Measurements from ENCODE around the gene RPS27A.
A peak's percentile ranks its signal among the peaks of the same experiment; 100 is the strongest.
"Not testable (repeated sequence)": the region's sequence is repeated elsewhere in the genome, so short reads cannot be mapped to it uniquely, and the experiment has no call there.

Gene RPS27A

DNA sequence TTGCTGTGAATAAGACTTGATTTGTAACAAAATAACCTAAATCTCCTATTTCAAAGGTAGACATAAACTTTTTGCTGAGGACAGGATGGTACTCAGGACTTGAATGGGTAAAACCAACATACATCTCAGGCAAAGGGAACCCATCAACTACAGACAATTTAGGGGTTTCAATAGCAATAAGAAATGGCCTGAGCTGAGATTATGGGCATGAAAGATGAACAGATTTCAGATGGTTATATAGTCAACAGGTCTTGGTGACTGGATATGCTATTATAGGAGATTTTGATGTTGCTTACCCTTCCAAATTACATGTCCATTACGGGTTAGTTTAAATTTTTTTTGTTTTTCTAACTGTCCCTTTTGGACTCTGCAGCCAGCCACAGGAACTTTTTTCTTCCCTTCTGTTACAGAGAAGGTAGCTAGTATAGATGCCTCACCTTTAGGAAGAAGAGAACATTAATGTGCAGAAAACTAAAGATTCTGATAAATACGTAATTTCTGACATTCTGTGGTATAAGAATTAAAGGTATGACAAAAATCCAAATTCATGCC lies 4.6 kb downstream of the RPS27A start:
- DNase-seq (ENCODE audit: low read depth in 3 of 3, low spot score in 1 of 3), result no peak

DNA sequence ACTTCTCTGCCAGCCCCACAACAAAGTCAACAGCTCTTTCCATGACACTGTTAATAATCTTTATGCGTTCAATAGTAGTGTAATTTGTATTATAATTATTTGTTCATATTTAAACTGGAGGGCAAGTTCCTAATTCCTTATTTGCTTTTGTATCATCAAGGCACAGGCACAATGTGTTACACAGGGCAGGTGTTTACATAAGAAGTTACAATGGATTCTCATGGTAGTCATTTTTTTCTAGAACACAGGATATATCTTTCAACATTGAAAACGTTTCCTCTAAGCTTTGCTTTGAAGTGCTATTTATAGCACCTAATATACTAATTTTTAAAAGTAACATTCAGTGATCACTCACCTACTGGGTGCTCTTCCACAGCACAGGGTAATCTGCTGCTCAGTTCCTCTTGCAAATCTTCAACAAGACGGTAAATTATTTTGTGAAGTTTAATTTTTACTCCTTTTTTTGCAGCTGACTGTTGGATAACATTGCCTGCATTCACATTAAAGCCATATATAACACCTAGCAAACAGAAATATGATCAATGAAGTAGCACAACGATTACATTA lies 7.3 kb downstream of the RPS27A start:
- DNase-seq (ENCODE audit: low read depth in 3 of 3, low spot score in 1 of 3), result no peak

DNA sequence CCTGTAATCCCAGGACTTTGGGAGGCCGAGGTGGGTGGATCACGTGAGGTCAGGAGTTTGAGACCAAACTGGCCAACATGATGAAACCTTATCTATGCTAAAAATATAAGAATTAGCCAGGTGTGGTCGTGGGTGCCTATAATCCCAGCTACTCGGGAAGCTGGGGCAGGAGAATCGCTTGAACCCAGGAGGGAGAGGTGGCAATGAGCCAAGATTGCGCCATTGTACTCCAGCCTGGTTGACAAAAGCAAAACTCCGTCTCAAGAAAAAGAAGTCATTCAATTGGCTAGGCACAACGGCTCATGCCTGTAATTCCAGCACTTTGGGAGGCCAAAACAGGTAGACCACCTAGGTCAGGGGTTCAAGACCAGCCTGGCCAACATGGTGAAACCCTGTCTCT lies 9.1 kb downstream of the RPS27A start:
- DNase-seq (ENCODE audit: low read depth in 3 of 3, low spot score in 1 of 3), result not testable (repeated sequence)

DNA sequence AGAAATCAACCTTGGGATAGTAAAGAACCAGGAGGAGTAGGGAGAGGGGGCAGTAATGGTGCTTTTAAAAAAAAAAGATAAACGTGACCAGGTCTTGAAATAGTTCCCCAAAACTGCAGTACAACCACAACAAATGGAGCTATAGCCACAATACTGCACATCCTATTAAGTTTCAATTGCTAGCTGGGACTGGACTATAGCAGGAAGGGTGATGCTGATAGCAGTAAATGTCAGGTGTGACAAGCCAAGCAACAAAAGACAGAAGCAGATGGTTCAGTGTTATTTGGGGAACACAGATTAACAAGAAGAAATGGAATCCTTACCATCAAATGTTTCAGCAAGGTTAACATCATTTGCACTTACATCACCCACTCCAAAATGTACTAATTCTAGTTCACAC lies 10.1 kb downstream of the RPS27A start:
- DNase-seq (ENCODE audit: low read depth in 3 of 3, low spot score in 1 of 3), result no peak

DNA sequence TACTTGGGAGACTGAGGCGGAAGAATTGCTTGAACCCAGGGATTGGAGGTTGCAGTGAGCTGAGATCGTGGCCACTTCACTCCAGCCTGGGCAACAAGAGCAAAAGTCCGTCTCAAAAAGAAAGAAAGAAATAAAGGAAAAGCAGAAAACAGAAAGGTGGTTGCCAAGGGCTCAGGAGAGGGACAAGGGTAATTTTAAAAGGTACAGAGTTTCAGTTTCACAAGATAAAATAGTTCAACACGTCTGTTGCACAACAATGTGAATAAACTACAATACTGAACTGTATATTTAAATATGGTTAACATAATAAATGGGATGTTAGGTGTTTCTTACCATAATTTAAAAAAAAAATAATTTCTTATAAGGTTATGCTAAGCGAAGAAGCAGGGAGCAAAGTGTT lies 12.9 kb downstream of the RPS27A start:
- no peak for DNase-seq (ENCODE audit: low read depth in 3 of 3, low spot score in 1 of 3)

DNA sequence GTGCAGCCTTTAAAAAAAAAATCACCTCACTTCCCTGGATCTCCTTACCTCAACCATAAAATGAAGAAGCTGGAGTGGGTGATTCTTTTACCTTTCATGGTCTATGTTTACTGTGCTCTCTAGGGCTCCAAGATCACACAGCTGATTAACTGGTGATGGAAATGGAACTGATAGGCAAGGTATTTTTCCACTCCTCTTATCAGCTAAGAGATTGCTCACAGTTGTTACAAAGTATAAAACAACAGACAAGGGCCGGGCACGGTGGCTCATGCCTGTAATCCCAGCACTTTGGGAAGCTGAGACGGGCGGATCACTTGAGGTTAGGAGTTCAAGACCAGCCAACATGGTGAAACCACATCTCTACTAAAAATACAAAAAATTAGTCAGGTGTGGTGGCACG lies 14.5 kb downstream of the RPS27A start:
- no peak for DNase-seq (ENCODE audit: low read depth in 3 of 3, low spot score in 1 of 3)

DNA sequence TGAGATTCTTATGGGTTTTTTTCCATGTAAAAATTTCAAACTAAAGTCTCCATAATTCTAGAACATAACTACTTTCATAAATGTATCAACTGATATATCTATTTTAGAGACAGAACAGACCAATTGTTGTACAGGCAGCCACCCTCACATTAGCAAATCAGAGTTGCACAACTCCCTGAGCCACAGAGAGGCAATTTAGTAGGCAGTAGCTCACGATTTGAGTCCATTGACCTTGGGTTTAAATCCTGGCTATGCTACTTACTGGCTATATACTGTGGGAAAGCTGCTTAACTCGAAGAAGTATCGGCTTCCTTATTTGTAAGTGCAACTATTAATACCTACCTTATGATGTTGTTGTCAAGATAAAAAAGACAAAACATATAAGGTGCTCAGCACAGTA lies 20.3 kb downstream of the RPS27A start:
- DNase-seq (ENCODE audit: low read depth in 3 of 3, low spot score in 1 of 3), result no peak

DNA sequence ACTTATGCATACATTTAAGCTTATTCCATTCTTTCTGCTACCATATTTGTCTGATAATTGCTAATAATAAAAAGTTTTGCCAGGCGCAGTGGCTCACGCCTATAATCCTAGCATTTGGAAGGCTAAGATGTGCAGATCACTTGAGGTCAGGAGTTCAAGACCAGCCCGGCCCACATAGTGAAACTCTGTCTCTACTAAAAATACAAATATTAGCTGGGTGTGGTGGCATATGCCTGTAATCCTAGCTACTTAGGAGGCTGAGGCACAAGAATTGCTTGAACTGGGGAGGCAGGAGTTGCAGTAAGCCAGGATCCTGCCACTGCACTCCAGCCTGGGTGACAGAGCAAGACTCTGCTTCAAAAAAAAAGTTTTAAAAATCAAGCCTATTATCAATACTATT lies 27.1 kb downstream of the RPS27A start:
- DNase-seq (ENCODE audit: low read depth in 3 of 3, low spot score in 1 of 3), result not testable (repeated sequence)

DNA sequence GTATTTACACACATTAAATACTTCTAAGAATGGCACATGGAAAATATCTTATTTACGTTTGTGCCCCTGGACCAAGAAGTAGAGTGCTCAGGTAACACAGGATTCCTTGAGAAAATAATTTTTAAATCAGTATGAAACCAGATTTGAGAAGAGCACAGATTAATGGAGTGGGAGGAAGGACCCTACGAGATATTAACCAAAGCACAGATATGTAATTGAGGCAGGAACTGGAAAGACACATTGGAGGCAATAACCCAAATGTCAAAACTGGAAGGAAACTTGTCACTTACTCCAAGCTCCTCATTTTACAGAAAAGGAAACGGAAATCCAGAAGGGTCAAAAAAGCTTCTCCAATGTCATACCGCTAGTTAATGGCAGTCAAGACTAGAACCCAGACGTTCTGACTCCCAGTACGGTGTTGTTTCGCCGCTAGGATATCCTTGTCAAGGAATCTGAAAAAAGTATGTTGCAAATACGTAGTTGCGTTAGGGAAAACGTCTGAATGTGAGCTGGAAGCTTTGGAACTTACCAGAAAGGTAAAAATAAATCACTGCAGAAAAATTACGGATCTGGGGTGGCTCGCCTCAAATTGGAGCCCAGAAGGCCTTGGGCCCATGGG lies 35.9 kb downstream of the RPS27A start:
- no peak for DNase-seq (ENCODE audit: low read depth in 3 of 3, low spot score in 1 of 3)

DNA sequence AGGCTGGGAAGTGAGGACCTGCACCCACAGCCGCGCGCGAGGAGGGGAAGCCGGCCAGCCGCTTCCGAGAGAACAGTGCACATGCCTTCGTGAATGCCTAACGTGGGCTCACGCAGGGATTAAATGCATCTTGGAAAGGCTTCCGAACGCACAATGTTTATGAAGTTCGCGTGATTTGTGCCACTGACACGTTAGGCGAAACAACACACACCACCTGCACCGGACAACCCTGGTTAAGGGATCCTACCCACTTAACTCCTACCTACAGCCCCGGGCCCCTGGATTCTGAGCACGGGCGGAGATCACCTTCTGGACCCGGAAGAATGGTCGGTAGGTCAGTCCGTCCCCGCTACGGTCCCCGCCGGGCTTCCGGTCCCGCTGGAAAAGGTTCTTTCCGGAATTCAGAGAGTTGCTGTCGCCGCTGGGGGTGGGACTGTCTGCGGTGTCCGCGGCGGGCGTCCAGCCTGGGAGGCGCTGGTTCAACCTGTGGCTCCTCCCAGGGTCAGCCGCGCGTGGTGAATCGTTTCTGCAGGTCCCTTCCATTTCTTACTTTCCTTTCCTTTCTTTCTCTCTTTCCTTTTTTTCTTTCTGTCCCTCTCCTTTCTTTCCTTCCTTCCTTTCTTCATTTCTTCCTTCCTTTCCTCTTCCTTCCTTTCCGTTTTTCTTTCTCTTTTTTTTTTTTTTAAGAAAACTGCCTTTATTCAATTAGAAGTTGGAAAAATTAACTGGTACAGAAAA lies 36.6 kb downstream of the RPS27A start, which contains the start of gene MTIF2:
MTIF2 (minus strand) TSS at position 325 of the 738 bp plus-strand sequence. CDS start 5,373 bp downstream, outside the sequence.
- peak; percentile 67 to 80 (median 67) for DNase-seq (ENCODE audit: low read depth in 3 of 3, low spot score in 1 of 3)

DNA sequence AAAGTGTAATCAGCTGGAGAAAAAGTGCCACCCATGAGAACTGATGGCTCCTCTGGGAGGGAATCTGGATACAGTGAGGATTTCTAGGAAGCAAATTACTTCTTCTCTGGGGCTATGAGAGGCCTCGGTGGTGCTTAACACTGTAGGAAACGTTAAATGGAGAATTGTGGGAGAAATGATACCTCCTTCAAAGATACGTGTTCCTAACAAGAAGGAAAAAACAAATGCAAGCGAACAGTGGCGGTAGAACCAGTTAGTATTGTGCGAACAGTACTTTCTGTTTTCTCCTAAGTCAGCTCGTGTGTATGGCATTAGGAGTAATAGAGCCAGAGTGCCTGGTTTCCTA lies 37.1 kb downstream of the RPS27A start:
- no peak for DNase-seq (ENCODE audit: low read depth in 3 of 3, low spot score in 1 of 3)

DNA sequence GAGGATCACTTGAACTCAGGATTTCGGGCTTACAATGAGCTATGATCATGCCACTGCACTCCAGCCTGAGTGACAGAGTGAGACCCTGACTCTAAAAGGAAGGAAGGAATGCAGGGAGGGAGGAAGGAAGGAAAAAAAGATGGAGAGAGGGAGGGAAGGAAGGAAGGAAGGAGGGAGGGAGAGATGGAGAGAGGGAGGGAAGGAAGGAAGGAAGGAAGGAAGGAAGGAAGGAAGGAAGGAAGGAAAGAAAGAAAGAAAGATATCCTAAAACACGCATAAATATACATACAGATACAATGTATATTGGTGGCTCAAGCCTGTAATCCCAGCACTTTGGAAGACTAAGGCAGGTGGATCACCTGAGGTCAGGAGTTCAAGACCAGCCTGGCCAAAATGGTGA lies 41.9 kb downstream of the RPS27A start:
- DNase-seq (ENCODE audit: low read depth in 3 of 3, low spot score in 1 of 3), result not testable (repeated sequence)

DNA sequence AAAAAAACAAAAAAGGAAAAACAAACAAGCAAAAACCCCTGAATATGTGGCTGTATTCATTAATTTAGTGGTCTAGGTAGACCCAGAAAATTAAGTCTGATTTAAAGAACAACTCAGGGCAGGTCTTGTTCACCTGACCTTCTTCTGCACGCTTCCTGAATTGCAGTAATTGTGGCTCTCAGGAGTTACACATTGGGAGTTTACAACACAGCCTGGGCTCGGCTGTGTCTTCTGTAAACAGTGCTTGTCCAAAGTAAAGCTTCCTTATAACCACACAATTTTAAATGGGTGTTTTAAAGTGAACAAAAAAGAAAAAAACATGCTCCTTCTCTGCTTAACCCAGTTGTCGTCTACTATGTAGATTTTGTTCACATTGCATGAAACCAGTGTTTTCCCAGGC lies 44.8 kb downstream of the RPS27A start:
- no peak for DNase-seq (ENCODE audit: low read depth in 3 of 3, low spot score in 1 of 3)

DNA sequence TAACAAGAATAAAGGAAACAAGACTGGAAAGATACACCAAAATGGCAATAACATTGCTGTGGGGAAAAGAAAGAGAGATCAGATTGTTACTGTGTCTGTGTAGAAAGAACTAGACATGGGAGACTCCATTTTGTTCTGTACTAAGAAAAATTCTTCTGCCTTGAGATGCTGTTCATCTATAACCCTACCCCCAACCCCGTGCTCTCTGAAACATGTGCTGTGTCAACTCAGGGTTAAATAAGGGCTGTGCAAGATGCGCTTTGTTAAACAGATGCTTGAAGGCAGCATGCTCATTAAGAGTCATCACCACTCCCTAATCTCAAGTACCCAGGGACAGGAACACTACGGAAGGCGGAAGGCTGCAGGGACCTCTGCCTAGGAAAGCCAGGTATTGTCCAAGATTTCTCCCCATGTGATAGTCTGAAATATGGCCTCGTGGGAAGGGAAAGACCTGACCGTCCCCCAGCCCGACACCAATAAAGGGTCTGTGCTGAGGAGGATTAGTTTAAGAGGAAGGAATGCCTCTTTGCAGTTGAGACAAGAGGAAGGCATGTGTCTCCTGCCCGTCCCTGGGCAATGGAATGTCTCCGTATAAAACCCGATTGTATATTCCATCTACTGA lies 46.8 kb downstream of the RPS27A start:
- DNase-seq (ENCODE audit: low read depth in 3 of 3, low spot score in 1 of 3), result not testable (repeated sequence)

DNA sequence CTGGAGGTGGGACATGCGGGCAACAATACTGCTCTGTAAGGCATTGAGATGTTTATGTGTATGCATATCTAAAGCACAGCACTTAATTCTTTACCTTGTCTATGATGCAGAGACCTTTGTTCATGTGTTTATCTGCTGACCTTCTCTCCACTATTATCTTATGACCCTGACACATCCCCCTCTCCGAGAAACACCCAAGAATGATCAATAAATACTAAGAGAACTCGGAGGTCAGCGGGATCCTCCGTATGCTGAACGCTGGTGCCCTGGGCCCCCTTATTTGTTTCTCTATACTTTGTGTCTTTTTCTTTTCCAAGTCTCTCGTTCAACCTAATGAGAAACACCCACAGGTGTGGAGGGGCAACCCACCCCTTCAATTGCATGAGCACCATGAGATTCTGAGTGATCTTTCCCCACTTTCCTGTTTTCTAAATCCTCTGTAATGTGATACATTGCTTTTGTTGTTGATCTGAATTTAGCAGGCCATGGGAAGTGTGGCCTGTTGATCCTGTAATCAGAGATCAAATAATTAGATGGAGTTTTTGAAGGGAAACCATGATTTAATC lies 47.5 kb downstream of the RPS27A start:
- DNase-seq (ENCODE audit: low read depth in 3 of 3, low spot score in 1 of 3), result not testable (repeated sequence)

DNA sequence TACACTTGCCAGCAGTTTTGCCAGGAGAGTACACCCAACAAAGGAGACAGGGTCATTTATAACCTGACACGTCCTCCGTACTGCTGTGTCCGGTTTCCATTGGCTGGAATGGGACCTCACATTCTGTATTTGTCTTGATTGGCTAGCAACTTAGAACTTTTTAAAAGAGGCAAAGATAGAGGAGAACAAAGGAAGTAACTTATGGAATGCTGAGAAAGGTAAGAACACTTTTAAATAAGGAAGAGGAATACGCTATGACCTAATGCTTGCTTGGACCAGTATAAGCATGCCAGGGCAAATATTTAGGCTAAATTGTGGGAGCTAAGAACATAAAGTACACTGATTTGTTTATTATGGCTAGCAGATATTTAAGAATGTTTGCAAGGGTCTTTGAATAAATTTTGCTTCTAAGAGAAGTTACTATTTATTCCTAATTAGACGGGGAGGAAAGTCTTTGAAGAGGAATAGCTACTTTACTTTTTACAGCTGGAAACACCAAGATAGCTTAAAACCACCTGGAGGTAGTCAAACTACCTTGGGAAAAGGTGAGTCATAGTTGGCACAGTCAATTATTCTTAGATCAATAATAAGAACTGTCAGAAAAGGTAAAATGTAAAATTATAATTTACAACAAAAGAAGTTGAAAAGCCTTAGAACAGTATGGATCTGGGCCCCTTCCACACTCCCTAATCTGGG lies 48.5 kb downstream of the RPS27A start:
- DNase-seq (ENCODE audit: low read depth in 3 of 3, low spot score in 1 of 3), result not testable (repeated sequence)

DNA sequence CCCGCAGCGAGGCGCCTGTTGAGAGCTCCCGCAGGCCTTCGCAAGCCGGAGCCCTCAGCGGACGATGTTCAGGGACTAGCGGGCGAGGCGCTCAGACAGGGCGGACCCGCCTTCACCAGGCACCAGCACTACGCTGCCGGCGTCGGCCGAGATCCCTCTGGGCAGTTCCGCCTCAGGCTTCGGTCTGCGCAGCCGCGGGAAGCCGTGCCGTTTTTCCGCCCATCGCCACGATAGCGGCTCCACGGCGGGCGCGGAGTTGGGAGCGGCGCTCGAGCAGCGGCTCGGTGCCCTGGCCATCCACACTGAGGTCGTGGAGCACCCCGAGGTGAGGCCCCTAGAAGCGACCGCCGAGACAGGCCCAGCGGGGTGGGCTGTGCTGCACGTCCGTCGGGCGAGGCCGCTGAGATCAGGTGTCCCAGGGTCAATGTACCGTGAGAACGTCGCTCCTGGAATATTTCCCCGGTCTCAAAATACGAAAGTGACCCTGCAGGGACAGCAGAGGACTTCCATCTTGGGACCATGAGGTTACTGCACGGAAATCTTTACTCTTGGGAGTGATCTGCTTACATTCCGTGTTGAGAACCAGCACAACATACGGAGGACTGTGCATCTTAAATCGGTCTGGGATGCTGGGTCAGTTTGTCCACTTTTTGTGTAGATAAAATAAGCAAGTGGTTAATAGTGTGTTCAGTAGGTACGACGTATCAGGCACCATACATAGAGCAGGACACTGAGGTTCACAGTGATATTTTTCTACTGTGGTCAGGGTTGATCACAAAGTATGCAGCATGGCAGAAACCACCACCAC lies 49.8 kb downstream of the RPS27A start:
- DNase-seq (ENCODE audit: low read depth in 3 of 3, low spot score in 1 of 3), result peak; percentile 67 to 76 (median 74)

DNA sequence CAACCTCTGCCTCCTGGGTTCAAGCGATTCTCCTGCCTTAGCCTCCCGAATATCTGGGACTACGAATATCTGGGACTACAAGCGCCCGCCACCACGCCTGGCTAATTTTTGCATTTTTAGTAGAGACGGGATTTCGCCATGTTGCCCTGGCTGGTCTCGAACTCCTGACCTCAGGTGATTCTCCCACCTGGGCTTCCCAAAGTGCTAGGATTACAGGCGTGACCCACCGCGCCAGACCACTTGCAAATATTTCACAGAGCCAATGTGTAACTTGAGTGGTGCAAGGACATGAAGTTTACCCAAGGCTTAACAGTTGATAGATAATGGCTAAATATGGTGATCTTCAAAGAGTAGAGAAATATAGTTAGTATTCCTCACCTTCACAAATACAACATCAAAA lies 50.6 kb downstream of the RPS27A start:
- DNase-seq (ENCODE audit: low read depth in 3 of 3, low spot score in 1 of 3), result no peak

Data from stimulated activated CD4-positive, alpha-beta T cell treated with anti-CD3 and anti-CD28 coated beads, TNF-alpha, amount 100 ng/mL, for 1 hour (primary cell).